ENCODE data around the gene IGSF9.
A peak's percentile ranks its signal among the peaks of the same experiment; 100 is the strongest.

Gene IGSF9

DNA sequence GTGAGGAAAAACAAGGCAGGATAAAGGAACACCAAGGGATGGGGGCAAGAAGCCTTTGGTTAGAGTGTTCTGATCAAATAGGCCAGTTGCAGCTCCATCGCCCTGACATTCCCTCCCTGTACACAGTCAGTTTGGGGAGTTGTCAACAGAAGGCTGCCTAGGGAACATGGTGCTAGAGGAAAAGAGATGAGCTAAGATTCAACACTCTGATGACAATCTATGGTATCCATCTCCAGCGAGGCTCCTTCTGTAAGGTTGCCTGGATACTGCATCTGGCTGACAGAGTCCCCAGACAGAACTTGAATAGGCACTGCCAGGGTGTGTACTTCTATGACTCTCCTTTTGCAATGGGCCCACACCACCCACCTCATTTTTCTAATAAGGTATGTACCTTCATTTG lies 19.9 kb upstream of the IGSF9 start:
- TF ChIP-seq, protein P1, sequence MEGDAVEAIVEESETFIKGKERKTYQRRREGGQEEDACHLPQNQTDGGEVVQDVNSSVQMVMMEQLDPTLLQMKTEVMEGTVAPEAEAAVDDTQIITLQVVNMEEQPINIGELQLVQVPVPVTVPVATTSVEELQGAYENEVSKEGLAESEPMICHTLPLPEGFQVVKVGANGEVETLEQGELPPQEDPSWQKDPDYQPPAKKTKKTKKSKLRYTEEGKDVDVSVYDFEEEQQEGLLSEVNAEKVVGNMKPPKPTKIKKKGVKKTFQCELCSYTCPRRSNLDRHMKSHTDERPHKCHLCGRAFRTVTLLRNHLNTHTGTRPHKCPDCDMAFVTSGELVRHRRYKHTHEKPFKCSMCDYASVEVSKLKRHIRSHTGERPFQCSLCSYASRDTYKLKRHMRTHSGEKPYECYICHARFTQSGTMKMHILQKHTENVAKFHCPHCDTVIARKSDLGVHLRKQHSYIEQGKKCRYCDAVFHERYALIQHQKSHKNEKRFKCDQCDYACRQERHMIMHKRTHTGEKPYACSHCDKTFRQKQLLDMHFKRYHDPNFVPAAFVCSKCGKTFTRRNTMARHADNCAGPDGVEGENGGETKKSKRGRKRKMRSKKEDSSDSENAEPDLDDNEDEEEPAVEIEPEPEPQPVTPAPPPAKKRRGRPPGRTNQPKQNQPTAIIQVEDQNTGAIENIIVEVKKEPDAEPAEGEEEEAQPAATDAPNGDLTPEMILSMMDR (IDR thresholded peaks at IDR 0.05; ENCODE audit: low read depth, low read length), result no peak
- no peak for DNase-seq (ENCODE audit: low read depth, low spot score)
- in situ Hi-C loops (cut with HindIII; ENCODE audit: low sequenced_read_pairs), result no loop called here

GRCh38 chr1:159964144-159964543 lies 18.7 kb upstream of the IGSF9 start:
- no peak overlapping the region for H3K4me3 ChIP-seq (ENCODE audit: low read depth, low read length)
- DNase-seq (ENCODE audit: low read depth, low spot score), result no peak
- in situ Hi-C loops (cut with HindIII; ENCODE audit: low sequenced_read_pairs), result no loop called here
- TF ChIP-seq, protein P1 (IDR thresholded peaks at IDR 0.05; ENCODE audit: low read depth, low read length), result no peak

More for the DNA sequence above, 19.9 kb upstream of the IGSF9 start:
- no peak overlapping the region for H3K4me3 ChIP-seq (ENCODE audit: low read depth, low read length)

GRCh38 chr1:159962176-159962575 lies 16.8 kb upstream of the IGSF9 start:
- H3K4me3 ChIP-seq (ENCODE audit: low read depth, low read length), result no peak overlapping the region
- TF ChIP-seq, protein P1 (IDR thresholded peaks at IDR 0.05; ENCODE audit: low read depth, low read length), result no peak
- in situ Hi-C loops (cut with HindIII; ENCODE audit: low sequenced_read_pairs), result no loop called here
- DNase-seq (ENCODE audit: low read depth, low spot score), result no peak

DNA sequence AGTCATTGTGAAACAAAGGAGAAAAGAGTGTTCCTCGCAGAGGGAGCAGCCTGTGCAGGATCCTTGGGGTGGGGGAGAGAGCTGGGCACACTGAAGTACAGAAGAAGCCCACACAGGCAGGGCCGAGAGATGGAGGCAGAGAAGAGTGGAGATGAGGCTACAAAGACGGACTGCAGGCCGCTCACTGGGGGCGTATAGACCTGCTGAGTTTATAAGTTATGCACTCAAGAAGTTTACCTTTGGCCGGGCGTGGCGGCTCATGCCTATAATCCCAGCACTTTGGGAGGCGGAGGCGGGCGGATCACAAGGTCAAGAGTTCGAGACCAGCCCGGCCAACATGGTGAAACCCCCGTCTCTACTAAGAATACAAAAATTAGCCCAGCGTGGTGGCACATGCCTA lies 16.2 kb upstream of the IGSF9 start:
- TF ChIP-seq, protein P1 (IDR thresholded peaks at IDR 0.05; ENCODE audit: low read depth, low read length), result no peak
- in situ Hi-C loops (cut with HindIII; ENCODE audit: low sequenced_read_pairs), result no loop called here
- H3K4me3 ChIP-seq (ENCODE audit: low read depth, low read length), result no peak overlapping the region
- no peak for DNase-seq (ENCODE audit: low read depth, low spot score)

- TF ChIP-seq, protein P1 (IDR thresholded peaks at IDR 0.05; ENCODE audit: low read depth, low read length), result no peak
- H3K4me3 ChIP-seq (ENCODE audit: low read depth, low read length), result no peak overlapping the region
- DNase-seq (ENCODE audit: low read depth, low spot score), result peak; percentile 62
- in situ Hi-C loops (cut with HindIII; ENCODE audit: low sequenced_read_pairs), result no loop called here
Measured at GRCh38 chr1:159960721-159961381, 15.4 kb upstream of the IGSF9 start.

DNA sequence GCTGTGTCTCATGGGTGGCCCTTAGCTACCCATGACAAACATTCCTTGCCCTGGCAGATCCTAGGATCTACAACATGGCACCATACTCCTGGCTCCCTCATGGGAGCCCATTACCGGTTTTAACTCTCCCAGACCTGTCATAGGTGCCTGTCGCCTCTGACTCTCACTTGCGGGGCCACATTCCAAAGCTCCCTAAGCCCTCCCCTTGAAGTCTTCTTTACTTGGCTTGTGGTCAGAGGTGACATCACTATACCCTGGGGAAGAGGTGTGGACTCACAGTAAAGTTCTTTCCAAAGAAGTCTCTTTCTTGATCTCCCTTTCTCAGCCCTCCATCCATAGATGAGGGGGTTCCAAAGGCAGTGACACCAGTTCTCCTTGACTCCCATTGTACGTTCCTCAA lies 14.0 kb upstream of the IGSF9 start:
- DNase-seq (ENCODE audit: low read depth, low spot score), result no peak

More for the DNA sequence above, 14.0 kb upstream of the IGSF9 start:
- H3K4me3 ChIP-seq (ENCODE audit: low read depth, low read length), result no peak overlapping the region
- TF ChIP-seq, protein P1 (IDR thresholded peaks at IDR 0.05; ENCODE audit: low read depth, low read length), result no peak
- in situ Hi-C loops (cut with HindIII; ENCODE audit: low sequenced_read_pairs), result no loop called here
